Neural progenitor cell (in vitro differentiated cells): ENCODE measurements around the gene GOLT1B. TPM values are rescaled to one million over a fixed set of nuclear protein-coding genes. Genes with fewer than 3 reads are reported as not detected.

Experiments
- DNase-seq: peaks from one replicate; pipeline ENCODE4 v3.0.0-alpha.2; 2016; ENCODE audit warnings: low spot score
- H2AFZ ChIP-seq: fragments of 200-600 bp; sonication (generic); replicated peaks from 2 replicates; pipeline ENCODE4 v1.6.1; 2016; ENCODE audit warnings: antibody characterized with exemption
- H3F3A ChIP-seq: fragments of 200-600 bp; sonication (generic); 2 replicates; pipeline ENCODE4 v1.6.1; 2016; ENCODE audit warnings: antibody characterized with exemption, low read depth
- H3K27ac ChIP-seq: fragments of 200-600 bp; sonication (generic); 2 replicates; pipeline ENCODE4 v1.5.1; 2016; ENCODE audit warnings: mild to moderate bottlenecking
- H3K27me3 ChIP-seq: fragments of 200-600 bp; sonication (generic); 2 replicates; pipeline ENCODE4 v1.6.1; 2016; ENCODE audit warnings: mild to moderate bottlenecking, moderate library complexity
- H3K36me3 ChIP-seq: fragments of 200-600 bp; sonication (generic); 2 replicates; pipeline ENCODE4 v1.5.1; 2016
- H3K4me1 ChIP-seq: fragments of 200-600 bp; sonication (generic); 2 replicates; pipeline ENCODE4 v1.6.1; 2016; ENCODE audit warnings: mixed run types
- H3K4me2 ChIP-seq: fragments of 200-600 bp; sonication (generic); 2 replicates; pipeline ENCODE4 v1.6.1; 2016
- H3K4me3 ChIP-seq: fragments of 200-600 bp; sonication (generic); 2 replicates; pipeline ENCODE4 v1.5.1; 2016
- H3K79me2 ChIP-seq: fragments of 200-600 bp; sonication (generic); 2 replicates; pipeline ENCODE4 v1.6.1; 2016; ENCODE audit warnings: low read depth
- H3K9ac ChIP-seq: fragments of 200-600 bp; sonication (generic); 2 replicates; pipeline ENCODE4 v1.6.1; 2016
- H3K9me3 ChIP-seq: fragments of 200-600 bp; sonication (generic); 2 replicates; pipeline ENCODE4 v1.5.1; 2016; ENCODE audit warnings: low read depth
- H4K20me1 ChIP-seq: fragments of 200-600 bp; sonication (generic); 2 replicates; pipeline ENCODE4 v1.6.1; 2016; ENCODE audit warnings: low read depth
- H3K27ac Mint-ChIP-seq: 3 replicates; pipeline ENCODE4 v1.8.0; 2021; ENCODE audit warnings: mixed read lengths
- H3K27me3 Mint-ChIP-seq: 2 replicates; pipeline ENCODE4 v1.8.0; 2022; ENCODE audit warnings: low read depth, mild to moderate bottlenecking, inconsistent platforms, moderate library complexity, mixed read lengths; ENCODE audit not compliant: insufficient read depth
- H3K36me3 Mint-ChIP-seq: 3 replicates; pipeline ENCODE4 v1.8.0; 2021; ENCODE audit warnings: mixed read lengths
- H3K4me1 Mint-ChIP-seq: 3 replicates; pipeline ENCODE4 v1.8.0; 2021; ENCODE audit warnings: mixed read lengths
- H3K4me3 Mint-ChIP-seq: 3 replicates; pipeline ENCODE4 v1.8.0; 2021; ENCODE audit warnings: mild to moderate bottlenecking, moderate library complexity, mixed read lengths
- H3K9me3 Mint-ChIP-seq: 3 replicates; pipeline ENCODE4 v1.8.0; 2020; ENCODE audit warnings: mixed read lengths
- EZH2 ChIP-seq: fragments of 200-600 bp; sonication (generic); IDR thresholded peaks from 2 replicates; pipeline ENCODE4 v1.6.1; 2017; ENCODE audit warnings: antibody characterized with exemption, mild to moderate bottlenecking, moderate library complexity
- EZH2phosphoT487 ChIP-seq: fragments of 200-600 bp; sonication (generic); IDR thresholded peaks from 2 replicates; pipeline ENCODE4 v1.6.1; 2017; ENCODE audit warnings: antibody characterized with exemption
- total RNA-seq: library from RNA; depleted of rRNA; stranded (reverse); fragments of >200 nt; gene quantifications from 2 replicates; pipeline ENCODE4 v1.2.3, GENCODE V29; 2015; ENCODE audit warnings: low replicate concordance
- TF ChIP-seq, protein P1 (sequence below): fragments of 200-600 bp; sonication (generic); IDR thresholded peaks from 2 replicates; pipeline ENCODE4 v1.5.1; 2017; ENCODE audit warnings: antibody characterized with exemption, mild to moderate bottlenecking

GOLT1B gene
- total RNA-seq, 1 donor from 2014 or later: 85.4 TPM

DNA sequence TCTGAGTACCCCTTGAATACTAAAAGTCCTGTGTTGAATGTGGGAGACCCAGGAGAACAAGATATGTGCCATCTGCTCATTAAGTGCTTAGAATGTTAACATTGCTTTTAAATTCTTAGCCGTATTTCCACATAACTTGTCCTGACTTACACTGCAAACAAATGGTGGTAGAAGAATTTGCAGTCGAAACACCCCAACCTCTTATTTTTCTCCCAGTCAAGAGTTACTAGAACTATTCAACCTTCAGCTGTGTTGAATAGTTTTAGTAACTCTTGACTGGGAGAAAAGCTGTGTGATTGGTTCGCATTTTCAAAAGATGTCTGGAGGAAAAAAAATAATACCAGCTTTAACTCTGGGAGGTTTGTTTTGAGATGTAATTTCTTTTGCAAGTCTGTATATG, 16.9 kb downstream of the GOLT1B start:
- Histone ChIP-seq H3K4me1 (no peaks in the 10 kb centered on the region), H4K20me1 (no peaks in the 10 kb centered on the region), H3K9ac (no peak overlapping the region), H2AFZ (no peak overlapping the region), H3K27me3 (no peaks in the 10 kb centered on the region), H3K9me3 (no peaks in the 10 kb centered on the region), H3K36me3 (peaks cover 17% of the 10 kb centered on the region), H3K79me2 (no peaks in the 10 kb centered on the region), H3F3A (no peaks in the 10 kb centered on the region), H3K4me2 (no peak overlapping the region), H3K4me3 (no peak overlapping the region), H3K27ac (no peak overlapping the region)
- TF ChIP-seq EZH2phosphoT487 (no peak), EZH2 (no peak)
- TF ChIP-seq, protein P1, sequence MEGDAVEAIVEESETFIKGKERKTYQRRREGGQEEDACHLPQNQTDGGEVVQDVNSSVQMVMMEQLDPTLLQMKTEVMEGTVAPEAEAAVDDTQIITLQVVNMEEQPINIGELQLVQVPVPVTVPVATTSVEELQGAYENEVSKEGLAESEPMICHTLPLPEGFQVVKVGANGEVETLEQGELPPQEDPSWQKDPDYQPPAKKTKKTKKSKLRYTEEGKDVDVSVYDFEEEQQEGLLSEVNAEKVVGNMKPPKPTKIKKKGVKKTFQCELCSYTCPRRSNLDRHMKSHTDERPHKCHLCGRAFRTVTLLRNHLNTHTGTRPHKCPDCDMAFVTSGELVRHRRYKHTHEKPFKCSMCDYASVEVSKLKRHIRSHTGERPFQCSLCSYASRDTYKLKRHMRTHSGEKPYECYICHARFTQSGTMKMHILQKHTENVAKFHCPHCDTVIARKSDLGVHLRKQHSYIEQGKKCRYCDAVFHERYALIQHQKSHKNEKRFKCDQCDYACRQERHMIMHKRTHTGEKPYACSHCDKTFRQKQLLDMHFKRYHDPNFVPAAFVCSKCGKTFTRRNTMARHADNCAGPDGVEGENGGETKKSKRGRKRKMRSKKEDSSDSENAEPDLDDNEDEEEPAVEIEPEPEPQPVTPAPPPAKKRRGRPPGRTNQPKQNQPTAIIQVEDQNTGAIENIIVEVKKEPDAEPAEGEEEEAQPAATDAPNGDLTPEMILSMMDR: no peak
- no peak for DNase-seq
- no peaks in the 10 kb centered on the region for H3K4me1 Mint-ChIP-seq
- H3K27ac Mint-ChIP-seq: no peak overlapping the region
- no peak overlapping the region for H3K4me3 Mint-ChIP-seq
- H3K27me3 Mint-ChIP-seq: peaks cover 2% of the 10 kb centered on the region
- H3K9me3 Mint-ChIP-seq: no peaks in the 10 kb centered on the region
- no peaks in the 10 kb centered on the region for H3K36me3 Mint-ChIP-seq

DNA sequence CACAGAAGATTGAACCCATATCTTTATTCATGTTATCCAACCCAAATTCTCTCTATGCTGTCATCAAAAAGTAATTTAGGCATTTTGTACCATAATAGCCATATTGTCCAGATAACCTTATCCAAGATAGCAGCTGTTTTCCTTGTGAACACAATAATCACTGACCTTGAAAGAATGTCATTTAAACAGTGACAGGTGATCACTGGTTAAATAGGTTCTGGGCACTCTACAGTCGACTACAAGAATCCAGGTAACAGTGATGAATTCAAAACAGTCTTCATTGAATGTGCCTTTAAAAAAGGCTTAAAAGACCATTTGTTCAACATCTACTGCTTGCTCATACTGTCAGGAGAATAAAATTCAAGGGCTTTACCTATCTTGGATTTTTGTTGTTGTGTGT, 20.0 kb downstream of the GOLT1B start:
- no peaks in the 10 kb centered on the region for H3K9me3 Mint-ChIP-seq
- H3K27ac ChIP-seq: no peak overlapping the region
- H3K4me1 ChIP-seq: no peaks in the 10 kb centered on the region
- H3F3A ChIP-seq: no peaks in the 10 kb centered on the region
- no peak overlapping the region for H2AFZ ChIP-seq
- H3K36me3 ChIP-seq: peaks cover 7% of the 10 kb centered on the region
- no peak for DNase-seq
- H3K4me2 ChIP-seq: no peak overlapping the region
- no peaks in the 10 kb centered on the region for H4K20me1 ChIP-seq
- H3K9ac ChIP-seq: no peak overlapping the region
- no peaks in the 10 kb centered on the region for H3K9me3 ChIP-seq
- TF ChIP-seq EZH2phosphoT487 (no peak), EZH2 (no peak)
- TF ChIP-seq, protein P1: no peak
- H3K27ac Mint-ChIP-seq: no peak overlapping the region
- H3K79me2 ChIP-seq: no peaks in the 10 kb centered on the region
- no peak overlapping the region for H3K4me3 Mint-ChIP-seq
- peaks cover 16% of the 10 kb centered on the region for H3K27me3 ChIP-seq
- H3K4me1 Mint-ChIP-seq: no peaks in the 10 kb centered on the region
- H3K4me3 ChIP-seq: no peak overlapping the region
- peaks cover 2% of the 10 kb centered on the region for H3K27me3 Mint-ChIP-seq
- no peaks in the 10 kb centered on the region for H3K36me3 Mint-ChIP-seq

DNA sequence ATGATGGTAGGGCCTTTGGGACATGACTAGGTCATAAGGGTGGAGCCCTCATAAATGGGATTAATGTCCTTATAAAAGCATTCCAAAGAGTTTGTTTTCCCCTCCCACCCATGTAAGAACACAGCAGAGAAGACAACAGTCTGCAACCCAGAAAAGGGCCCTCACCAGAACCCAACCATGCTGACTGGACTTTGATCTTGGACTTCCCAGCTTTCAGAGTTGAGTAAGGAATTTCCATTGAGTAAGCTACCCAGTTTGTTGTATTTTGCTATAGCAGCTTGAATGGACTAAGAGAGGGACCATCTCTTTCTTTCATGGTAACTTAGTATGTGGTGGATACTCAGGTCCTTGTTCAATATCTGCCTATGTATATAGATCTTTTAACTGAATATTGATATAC, 21.6 kb downstream of the GOLT1B start:
- Histone ChIP-seq H3K79me2 (no peaks in the 10 kb centered on the region), H3K4me2 (no peak overlapping the region), H3K27me3 (peaks cover 33% of the 10 kb centered on the region), H3K27ac (no peak overlapping the region), H3K4me3 (no peak overlapping the region), H4K20me1 (no peaks in the 10 kb centered on the region), H3K9ac (no peak overlapping the region), H3K9me3 (no peaks in the 10 kb centered on the region), H3K4me1 (peaks cover 1% of the 10 kb centered on the region), H3F3A (peaks cover 2% of the 10 kb centered on the region), H3K36me3 (no peaks in the 10 kb centered on the region), H2AFZ (no peak overlapping the region)
- peaks cover 3% of the 10 kb centered on the region for H3K4me1 Mint-ChIP-seq
- no peaks in the 10 kb centered on the region for H3K9me3 Mint-ChIP-seq
- TF ChIP-seq EZH2 (no peak), EZH2phosphoT487 (no peak)
- TF ChIP-seq, protein P1: no peak
- H3K4me3 Mint-ChIP-seq: no peak overlapping the region
- H3K27ac Mint-ChIP-seq: no peak overlapping the region
- peaks cover 5% of the 10 kb centered on the region for H3K27me3 Mint-ChIP-seq
- H3K36me3 Mint-ChIP-seq: no peaks in the 10 kb centered on the region
- DNase-seq: no peak
